Measurements from ENCODE around the gene GATC.
"Not testable (repeated sequence)": the region's sequence is repeated elsewhere in the genome, so short reads cannot be mapped to it uniquely, and the experiment has no call there.

The GATC gene

DNA sequence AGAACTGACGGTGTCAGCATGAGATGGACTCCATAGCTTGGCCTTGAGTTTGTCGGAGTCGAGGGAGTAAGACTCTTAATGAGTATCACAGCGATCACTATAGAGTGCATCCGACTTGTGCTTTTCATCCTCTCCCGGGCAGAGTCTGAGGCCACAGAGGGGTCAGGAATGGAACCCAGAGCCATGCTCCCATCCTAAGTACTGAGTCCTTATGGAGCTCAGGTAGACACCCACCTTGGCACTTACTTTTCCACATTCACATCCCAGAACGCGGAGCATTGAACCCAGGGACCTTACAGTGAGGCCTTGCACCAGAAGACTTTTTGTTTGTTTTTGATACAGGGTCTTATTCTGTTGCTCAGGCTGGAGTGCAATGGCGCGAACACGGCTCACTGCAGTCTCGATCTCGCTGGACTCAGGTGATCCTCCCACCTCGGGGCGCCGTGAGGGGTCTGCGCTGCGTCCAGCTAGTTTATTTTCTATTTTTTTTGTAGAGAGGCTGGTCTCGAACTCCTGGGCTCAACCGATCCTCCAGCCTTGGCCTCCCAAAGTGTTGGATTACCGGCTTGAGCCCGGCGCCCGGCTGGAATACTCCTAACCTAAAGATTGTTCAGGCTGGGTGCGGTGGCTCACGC is 24.0 kb downstream of the GATC start:
- DNase-seq, result no peak

DNA sequence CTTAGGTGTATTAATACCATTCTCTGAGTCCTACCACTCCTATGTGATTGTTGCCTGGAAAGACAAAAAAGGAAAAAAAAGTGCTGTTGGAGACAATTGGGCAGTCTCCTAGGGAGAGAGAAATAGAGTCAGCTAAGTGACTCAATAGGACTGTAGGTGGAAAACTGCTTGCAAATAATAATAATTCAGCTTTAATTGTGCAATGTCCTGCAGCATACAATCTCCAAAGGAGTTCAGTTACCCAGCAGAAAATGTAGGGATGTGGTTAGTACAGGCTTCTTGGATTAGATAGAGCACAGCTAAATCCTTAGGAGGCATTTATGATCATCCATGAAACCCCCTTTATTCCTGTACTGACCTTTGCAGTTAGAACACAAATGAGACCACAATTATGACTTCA is 26.3 kb downstream of the GATC start:
- DNase-seq, result no peak

- DNase-seq, result no peak
Observed at GRCh38 chr12:120473807-120474615, 27.8 kb downstream of the GATC start.

DNA sequence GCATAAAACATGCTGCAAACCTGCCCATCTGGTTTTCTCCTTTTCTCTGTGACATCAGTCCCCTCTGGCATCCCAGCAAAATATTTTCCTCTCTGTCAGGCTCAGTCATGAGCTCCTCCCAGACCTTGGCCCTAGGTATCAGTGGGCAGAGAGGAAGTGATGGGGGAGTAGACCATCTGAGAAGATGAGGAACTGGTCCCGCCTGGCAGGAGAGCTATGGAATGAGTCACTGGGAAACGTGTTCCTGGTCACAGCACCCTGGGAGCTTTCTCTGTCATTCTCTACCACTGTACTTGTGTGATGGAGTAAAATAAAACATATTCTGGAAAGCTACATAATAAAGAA is 28.3 kb downstream of the GATC start:
- DNase-seq, result no peak

GRCh38 chr12:120475643-120476042 is 29.4 kb downstream of the GATC start:
- no peak for DNase-seq

DNA sequence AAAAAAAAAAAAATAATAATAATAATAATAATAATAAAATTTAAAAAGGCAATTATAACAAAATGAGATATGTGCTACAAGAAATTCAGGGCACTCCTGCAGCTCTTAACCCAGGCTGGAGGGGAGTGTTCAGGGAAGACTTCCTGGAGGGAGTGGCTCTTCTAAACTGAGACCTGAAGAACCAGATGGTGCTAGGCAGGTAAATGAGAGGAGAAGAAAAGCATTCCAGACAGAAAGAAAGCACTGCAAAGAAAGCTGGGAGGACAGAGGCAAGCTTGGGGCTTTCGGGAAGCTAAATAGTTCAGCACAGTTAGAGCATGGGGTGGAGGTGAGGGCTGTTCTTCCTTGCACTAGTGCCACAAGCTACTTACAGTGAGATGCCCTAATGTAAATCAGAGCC is 33.2 kb downstream of the GATC start:
- no peak for DNase-seq

- DNase-seq, result no peak
Observed at GRCh38 chr12:120480211-120480610, 34.0 kb downstream of the GATC start.

DNA sequence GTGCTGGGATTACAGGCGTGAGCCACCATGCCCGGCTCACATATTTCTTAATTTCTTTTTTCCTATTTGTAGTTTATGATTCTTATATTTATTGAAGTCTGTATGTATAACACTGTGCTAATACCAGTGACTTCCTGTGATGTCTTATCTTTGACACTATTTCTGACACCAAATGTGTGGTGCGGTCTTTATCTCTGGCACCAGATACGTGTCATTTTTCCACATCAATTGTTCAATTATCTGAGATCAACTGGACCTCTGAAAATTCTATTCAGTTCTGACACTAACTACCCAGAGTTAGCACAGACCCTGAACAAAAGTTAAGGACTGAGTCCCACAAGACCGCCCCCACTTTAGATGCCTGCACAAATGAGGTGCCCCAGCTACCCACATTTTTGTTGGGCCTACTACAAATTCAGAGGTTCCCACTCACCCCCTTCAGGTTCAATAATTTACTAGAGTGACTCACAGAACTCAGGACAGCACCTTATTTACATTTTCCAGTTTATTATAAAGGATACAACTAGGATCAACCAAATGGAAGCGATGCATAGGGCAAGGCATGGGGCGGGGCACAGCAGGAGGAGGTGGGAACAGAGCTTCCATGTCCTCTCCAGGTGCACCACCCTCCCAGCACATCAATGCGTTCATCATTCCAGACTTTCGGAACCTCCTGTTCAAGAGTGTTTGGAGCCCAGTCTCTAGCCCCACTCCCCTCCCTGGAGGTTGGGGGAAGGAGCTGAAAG is 35.0 kb downstream of the GATC start:
- no peak for DNase-seq

GRCh38 chr12:120483621-120484020 is 37.4 kb downstream of the GATC start:
- DNase-seq, result no peak

GRCh38 chr12:120485961-120486881 is 40.0 kb downstream of the GATC start:
- no peak for DNase-seq

GRCh38 chr12:120487552-120487951 is 41.3 kb downstream of the GATC start:
- not testable (repeated sequence) for DNase-seq

DNA sequence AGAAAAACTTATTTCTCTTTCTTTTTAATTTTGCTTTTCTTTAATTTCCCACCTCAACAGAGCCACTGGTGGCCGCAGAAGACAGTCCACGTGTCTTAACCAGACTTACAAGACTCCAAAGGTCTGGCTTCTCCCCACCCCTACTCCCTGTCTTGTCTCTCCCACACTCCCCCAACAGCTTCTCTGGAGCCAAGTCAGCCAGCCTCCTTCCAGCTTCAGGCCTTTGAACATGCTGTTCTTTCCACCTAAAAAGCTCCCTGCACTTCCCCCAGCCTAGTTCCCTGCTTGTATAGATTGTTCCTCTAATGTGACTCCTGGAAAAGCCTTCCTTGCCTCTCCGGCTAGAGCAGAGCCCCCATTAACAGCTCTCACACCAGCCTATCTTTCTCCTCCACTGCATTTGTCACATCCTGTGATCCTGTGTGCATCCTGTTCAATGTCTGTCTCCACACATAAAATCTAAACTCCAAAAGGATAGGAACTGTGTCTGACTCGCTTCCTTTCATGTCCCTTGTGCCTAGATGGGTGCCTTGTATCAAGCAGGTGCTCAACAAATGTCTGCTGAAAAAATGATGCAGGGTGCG is 41.9 kb downstream of the GATC start:
- DNase-seq, result no peak

GRCh38 chr12:120489018-120489417 is 42.8 kb downstream of the GATC start:
- no peak for DNase-seq

DNA sequence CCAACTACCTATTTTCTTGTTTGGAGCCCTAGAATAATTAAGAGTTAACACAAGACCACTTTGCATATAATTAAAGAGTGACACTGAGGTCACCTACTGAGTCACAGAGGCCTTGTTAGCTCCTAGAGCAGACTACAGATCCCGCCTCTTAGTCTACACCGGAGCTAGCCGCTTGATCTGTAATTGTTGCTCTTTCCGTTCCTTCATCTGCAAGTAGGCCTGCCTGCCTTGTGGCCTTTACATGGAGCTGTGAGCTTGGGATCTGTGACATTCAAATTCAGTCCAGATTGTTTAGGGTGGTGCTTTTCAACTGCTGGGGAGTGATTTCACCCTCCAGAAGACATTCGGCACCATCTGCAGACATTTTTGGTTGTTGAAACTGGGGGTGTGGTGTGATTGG is 44.1 kb downstream of the GATC start:
- DNase-seq, result no peak

- DNase-seq, result no peak
Observed at GRCh38 chr12:120490833-120491512, 44.7 kb downstream of the GATC start.

DNA sequence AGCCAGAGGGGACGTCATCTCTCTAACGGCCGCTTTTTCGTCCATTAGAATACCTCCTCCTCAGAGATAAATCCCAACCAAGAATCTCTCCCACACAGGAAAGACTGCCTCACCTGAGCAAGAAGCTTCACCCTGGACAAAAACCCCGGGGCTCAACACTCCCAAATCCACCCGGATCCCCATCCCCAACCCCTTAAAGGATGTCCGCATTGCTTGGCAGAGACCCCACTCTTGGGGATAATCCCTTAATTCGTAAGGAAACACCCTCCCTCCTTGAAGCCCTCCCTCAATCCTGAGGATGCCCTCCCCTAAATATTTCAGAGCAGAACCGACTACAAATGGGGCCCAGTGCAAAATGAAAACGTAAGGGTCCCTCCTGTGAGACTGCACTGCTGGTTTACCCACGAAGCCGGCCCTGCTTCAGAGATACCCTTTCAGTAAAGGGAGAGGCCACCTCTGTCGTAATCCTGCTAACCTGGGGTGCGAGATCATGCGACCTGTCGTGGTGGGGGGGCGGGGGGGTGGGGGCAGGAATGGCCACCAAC is 49.0 kb downstream of the GATC start:
- peak in 1 of 2 donors; percentile 8 for DNase-seq

GRCh38 chr12:120495731-120496412 is 49.6 kb downstream of the GATC start, which contains the start of gene DYNLL1:
DYNLL1 (plus strand) TSS chr12:120496113; CDS start chr12:120496422, 309 bp downstream.
- DNase-seq, result peak; percentile 99

DNA sequence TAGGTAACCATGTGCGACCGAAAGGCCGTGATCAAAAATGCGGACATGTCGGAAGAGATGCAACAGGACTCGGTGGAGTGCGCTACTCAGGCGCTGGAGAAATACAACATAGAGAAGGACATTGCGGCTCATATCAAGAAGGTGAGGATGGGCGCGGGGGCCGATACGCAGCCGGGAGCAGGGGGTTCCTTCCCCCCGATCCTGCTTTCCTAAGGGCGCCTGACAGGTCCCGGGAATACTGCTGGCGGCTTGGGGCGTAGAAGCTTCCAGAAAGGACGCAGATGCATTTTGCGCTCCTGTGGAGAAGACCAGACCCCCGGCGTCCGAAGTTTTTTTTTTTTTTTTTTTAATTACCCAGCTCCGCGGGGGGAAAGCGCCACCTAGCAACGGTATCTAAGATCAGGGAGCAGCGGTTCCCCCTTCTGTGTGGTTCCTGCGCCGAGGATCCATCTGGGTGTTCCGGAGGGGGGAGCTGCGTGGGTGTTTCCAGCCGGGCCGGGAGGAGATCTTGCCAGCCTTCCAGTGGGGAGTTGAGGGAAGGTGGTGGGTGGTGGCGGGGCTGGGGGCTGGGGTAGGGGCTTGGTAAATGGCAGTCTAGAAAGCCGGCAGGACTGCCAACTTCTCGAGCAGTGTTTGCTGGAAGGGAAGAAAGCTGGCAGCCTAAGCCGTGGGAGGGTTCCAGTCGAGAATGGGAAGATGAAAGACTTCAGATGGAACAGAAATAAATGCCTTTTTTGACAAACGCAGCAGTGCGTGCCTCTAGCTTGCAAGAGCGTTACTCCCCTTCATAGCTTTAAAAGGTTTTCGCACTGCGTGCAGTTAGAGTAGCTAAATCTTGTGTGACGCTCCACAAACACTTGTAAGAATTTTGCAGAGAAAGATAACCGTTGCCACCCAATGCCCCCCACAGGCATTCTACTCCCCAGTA is 50.4 kb downstream of the GATC start:
- DNase-seq, result peak; percentile 19 to 34

DNA sequence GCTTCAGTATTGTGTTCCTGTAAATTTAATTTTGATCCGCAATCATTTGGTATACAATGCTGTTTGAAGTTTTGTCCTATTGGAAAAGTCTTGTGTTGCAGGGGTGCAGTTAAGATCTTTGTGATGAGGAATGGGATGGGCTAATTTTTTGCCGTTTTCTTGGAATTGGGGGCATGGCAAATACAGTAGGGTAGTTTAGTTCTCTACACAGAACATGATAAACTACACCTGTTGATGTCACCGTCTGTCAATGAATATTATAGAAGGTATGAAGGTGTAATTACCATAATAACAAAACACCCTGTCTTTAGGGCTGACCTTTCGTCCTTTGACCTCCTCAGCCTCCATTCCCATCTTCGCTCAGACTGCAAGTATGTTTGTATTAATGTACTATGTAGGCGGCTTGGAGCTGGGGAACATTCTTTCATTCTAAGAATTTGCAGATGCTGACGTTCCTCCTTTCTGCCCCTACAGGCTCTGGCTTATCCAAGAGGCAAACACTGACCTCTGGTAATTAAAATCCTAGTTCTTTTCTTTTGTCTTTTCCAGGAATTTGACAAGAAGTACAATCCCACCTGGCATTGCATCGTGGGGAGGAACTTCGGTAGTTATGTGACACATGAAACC is 51.4 kb downstream of the GATC start:
- no peak for DNase-seq

Data from stimulated activated CD4-positive, alpha-beta T cell treated with anti-CD3 and anti-CD28 coated beads, Interleukin-2, amount 100 ng/mL, for 48 hours (primary cell).